Kidney epithelial cell (primary cell): ENCODE results near the gene MED6. TPM values are rescaled to one million over a fixed set of nuclear protein-coding genes. Genes with fewer than 3 reads are reported as not detected.

Experiments used
- DNase-seq: peaks from one replicate; pipeline ENCODE4 v3.0.0-alpha.2; 2010; ENCODE audit warnings: low read depth
- H3K27me3 ChIP-seq: 2 replicates; pipeline ENCODE4 v1.6.0; 2011; ENCODE audit warnings: low read length; ENCODE audit not compliant: control insufficient read depth, insufficient read depth
- H3K36me3 ChIP-seq: 2 replicates; pipeline ENCODE4 v1.5.1; 2011; ENCODE audit warnings: low read length; ENCODE audit not compliant: control insufficient read depth, insufficient read depth
- H3K4me3 ChIP-seq: 2 replicates; pipeline ENCODE4 v1.5.1; 2011; ENCODE audit warnings: low read depth, mild to moderate bottlenecking, control low read depth, low read length
- CTCF ChIP-seq: IDR thresholded peaks from 2 replicates; pipeline ENCODE4 v1.5.1; 2011; ENCODE audit warnings: mild to moderate bottlenecking, moderate library complexity, low read length, control low read depth, inconsistent platforms; ENCODE audit not compliant: insufficient read depth, poor library complexity, severe bottlenecking
- total RNA-seq: library from RNA; depleted of rRNA; stranded (reverse); fragments of >200 nt; gene quantifications from 2 replicates; pipeline ENCODE4 v1.2.3, GENCODE V29; 2015

MED6 gene
- total RNA-seq, 1 donor from 2014 or later: 33.8 TPM

GRCh38 chr14:70595443-70596185 is 4.8 kb downstream of the MED6 start:
- TF ChIP-seq CTCF: no peak
- no peak for DNase-seq
- Histone ChIP-seq H3K36me3 (no peaks in the 10 kb centered on the region), H3K27me3 (no peaks in the 10 kb centered on the region), H3K4me3 (no peak overlapping the region)

- no peak for DNase-seq
- Histone ChIP-seq H3K36me3 (no peaks in the 10 kb centered on the region), H3K27me3 (no peaks in the 10 kb centered on the region), H3K4me3 (no peak overlapping the region)
- TF ChIP-seq CTCF: no peak
These were observed 6.0 kb downstream of the MED6 start for GRCh38 chr14:70594461-70594860.

- no peaks in the 10 kb centered on the region for H3K27me3 ChIP-seq
- no peak overlapping the region for H3K4me3 ChIP-seq
- H3K36me3 ChIP-seq: peaks cover 2% of the 10 kb centered on the region
- TF ChIP-seq CTCF: no peak
- DNase-seq: no peak
These were observed 15.2 kb downstream of the MED6 start for GRCh38 chr14:70585231-70585630.

- Histone ChIP-seq H3K27me3 (no peaks in the 10 kb centered on the region), H3K36me3 (no peaks in the 10 kb centered on the region), H3K4me3 (no peak overlapping the region)
- no peak for TF ChIP-seq CTCF
- DNase-seq: no peak
These were observed 23.6 kb downstream of the MED6 start for GRCh38 chr14:70576891-70577290.

GRCh38 chr14:70573050-70573449 is 27.4 kb downstream of the MED6 start:
- Histone ChIP-seq H3K4me3 (no peak overlapping the region), H3K36me3 (no peaks in the 10 kb centered on the region), H3K27me3 (no peaks in the 10 kb centered on the region)
- DNase-seq: no peak
- TF ChIP-seq CTCF: no peak

- Histone ChIP-seq H3K36me3 (no peaks in the 10 kb centered on the region), H3K4me3 (no peak overlapping the region), H3K27me3 (no peaks in the 10 kb centered on the region)
- TF ChIP-seq CTCF: no peak
- DNase-seq: no peak
These were observed 29.3 kb downstream of the MED6 start for GRCh38 chr14:70571139-70571538.
